Stimulated activated CD4-positive, alpha-beta T cell treated with anti-CD3 and anti-CD28 coated beads, Interleukin-2, amount 100 ng/mL, for 24 hours (primary cell): ENCODE measurements around the gene PRR19.
"Not testable (repeated sequence)": the region's sequence is repeated elsewhere in the genome, so short reads cannot be mapped to it uniquely, and the experiment has no call there.

Experiments used
- DNase-seq, 2 donors: peaks; one replicate each; pipeline ENCODE4 v3.0.0-alpha.2; 2020

The PRR19 gene

GRCh38 chr19:42328854-42329253, 26.9 kb downstream of the PRR19 start:
- DNase-seq, result no peak

- no peak for DNase-seq
Observed at GRCh38 chr19:42330241-42330711, 28.3 kb downstream of the PRR19 start.

- DNase-seq, result not testable (repeated sequence)
Observed at GRCh38 chr19:42331333-42331732, 29.4 kb downstream of the PRR19 start.

DNA sequence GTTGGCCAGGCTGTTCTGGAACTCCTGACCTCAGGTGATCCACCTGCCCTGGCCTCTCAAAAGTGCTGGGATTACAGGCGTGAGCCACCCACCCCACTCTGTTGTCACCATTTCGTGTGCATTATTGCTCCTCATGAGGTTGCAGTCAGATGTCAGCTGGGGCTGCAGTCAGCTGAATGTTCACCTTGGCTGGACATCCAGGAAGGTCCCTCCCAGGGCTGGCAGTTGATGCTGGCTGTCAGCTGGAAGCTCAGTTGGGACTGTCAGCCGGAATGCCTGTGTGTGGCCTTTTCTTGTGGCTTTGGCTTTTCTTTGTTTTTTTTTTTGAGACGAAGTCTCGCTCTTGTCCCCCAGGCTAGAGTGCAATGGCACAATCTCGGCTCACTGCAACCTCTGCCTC, 30.1 kb downstream of the PRR19 start:
- DNase-seq, result no peak

GRCh38 chr19:42333018-42333417, 31.1 kb downstream of the PRR19 start:
- DNase-seq, result no peak

GRCh38 chr19:42333975-42334696, 32.2 kb downstream of the PRR19 start:
- no peak for DNase-seq

- DNase-seq, result no peak
Observed at GRCh38 chr19:42334697-42335373, 32.9 kb downstream of the PRR19 start.

DNA sequence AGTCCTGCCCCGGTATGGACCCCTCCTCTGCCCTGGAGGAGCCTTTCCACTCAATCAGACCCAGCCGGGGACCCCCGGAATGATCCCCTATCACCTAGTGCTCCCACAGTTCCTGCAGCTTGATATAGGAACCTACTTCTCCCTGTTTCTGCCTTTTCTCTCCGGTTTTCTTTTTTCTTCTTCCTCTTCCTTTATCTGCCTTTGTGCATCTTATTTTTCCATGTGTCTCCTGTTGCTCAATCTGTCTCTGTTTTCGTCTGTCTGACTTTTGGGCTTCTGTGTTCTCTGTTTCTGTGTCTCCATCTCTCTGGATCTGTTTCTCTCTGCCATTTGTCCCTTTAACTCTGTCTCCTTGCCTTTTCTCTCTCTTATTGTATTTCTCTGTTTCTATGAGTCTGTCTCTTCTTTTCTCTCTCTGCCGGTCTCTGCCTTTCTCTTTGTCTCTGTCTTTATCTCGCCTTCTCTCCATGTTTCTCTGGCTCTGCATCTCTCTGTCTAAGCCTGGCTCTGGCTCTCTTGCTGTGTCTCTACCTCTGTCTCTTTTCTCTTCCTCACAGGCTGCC, 33.5 kb downstream of the PRR19 start:
- DNase-seq, result no peak

GRCh38 chr19:42335971-42336370, 34.0 kb downstream of the PRR19 start:
- no peak for DNase-seq

DNA sequence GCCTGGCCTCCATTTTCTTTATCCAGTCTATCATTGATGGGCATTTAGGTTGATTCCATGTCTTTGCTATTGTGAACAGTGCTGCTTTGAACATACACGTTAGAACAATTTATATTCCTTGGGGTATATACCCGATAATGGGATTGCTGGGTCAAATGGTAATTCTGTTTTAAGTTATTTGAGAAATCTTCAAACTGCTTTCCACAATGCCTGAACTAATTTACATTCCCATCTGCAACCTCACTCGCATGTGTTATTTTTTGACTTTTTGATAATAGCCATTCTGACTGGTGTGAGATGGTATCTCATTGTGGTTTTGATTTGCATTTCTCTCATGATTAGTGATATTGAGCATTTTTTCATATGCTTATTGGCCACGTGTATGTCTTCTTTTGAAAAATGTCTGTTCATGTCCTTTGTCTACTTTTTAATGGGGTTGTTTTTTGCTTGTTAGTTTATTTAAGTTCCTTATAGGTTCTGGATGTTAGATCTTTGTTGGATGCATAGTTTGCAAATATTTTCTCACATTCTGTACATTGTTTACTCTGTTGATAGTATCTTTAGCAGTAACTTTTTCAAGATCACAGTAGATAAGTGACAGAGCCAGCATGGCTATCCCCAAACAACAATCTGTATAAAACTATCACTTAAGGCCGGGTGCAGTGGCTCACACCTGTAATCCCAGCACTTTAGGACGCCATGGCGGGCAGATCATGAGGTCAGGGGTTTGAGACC, 37.4 kb downstream of the PRR19 start:
- DNase-seq, result not testable (repeated sequence)

GRCh38 chr19:42339922-42340321, 38.0 kb downstream of the PRR19 start:
- not testable (repeated sequence) for DNase-seq

DNA sequence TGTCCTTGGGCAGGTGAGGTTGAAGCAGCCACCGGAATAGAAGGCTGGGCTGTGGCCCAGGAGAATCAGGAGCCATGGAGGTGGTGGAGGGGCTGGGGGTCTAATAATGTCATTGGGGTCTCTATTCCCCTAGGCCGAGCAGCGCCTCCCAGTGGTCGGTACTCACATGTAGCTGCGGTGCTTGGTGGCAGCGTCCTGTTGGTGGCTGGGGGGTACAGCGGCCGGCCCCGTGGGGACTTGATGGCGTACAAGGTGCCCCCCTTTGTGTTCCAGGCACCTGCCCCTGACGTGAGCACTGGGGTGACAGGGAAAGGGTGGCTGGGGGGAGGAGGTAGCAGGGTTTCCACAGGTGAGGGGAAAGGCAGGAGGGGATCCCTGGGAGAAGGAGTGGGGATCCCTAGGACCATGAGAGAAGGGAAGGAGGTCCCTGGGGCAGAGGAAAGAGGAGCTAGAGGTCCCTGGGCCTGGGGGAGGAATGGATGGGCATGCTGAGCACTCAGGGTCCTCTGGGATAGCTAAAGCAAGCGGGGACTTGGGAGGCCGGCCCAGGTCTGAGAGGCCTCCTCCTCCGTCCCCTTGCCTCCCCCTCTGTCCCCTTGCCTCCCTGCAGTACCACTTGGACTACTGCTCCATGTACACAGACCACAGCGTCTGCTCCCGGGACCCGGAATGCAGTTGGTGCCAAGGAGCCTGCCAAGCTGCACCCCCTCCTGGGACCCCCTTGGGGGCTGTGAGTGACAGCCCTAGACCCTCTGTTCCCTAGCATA, 41.6 kb downstream of the PRR19 start:
- DNase-seq, result no peak

GRCh38 chr19:42344336-42344893, 42.5 kb downstream of the PRR19 start:
- no peak for DNase-seq

DNA sequence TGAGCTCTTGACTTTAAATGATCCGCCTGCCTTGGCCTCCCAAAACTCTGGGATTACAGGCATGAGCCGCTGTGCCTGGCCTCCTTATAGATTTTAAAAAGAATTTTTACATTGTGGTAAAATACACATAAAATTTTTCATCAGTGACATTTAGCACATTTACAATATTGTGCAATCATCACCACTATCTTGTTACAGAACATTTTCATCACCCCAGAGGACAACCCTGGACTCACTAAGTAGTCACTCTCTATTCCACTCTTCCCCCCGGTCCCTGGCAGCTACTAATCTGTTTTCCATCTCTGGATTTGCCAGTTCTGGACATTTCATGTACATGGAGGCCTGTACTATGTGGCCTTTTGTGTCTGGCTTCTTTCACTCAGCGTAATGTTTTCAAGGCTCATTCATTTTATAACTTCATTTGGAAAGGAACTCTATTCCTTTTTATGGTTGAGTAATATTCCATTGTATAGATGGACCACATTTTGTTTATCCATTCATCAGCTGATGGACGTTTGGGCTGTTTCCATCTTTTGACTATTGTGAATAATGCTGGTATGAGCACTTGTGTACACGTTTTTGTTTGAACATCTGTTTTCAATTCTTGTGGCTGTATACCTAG, 43.4 kb downstream of the PRR19 start:
- no peak for DNase-seq

DNA sequence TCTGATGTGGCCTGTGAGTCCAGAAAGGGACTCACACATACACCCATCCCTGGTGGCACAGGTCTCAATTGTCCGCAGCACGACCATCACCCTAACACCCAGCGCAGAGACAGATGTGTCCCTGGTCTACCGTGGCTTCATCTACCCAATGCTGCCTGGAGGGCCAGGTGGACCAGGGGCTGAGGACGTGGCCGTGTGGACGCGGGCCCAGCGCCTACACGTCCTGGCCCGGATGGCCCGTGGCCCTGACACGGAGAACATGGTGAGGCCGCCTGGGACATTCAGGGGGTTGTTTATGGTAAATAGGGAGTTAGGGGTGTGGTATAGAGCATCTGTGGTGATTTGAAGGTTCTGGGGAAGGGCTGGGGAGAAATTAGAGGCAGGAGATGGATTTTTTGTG, 46.3 kb downstream of the PRR19 start:
- no peak for DNase-seq

- DNase-seq, result no peak
Observed at GRCh38 chr19:42349378-42350107, 47.6 kb downstream of the PRR19 start.

DNA sequence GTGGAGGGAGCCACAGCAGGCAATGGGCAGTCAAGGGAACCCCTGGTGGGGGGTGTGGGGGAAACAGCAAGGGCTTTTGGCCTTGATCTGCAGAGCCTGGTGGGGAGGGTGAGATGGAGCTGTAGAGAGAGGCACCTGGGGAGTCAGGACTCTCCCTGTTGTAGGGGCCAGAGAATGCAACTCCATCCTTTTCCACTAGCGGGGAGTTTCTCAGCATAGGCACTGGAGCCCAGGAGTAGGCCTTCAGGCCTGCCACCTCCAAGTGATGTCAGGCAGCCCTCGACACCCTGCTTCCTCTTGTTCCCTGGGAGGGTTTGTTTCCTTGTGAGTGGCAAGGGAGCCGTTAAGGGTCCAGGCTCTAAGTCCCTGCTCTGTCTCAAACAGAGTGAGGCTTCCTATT, 48.5 kb downstream of the PRR19 start:
- no peak for DNase-seq

GRCh38 chr19:42351079-42351735, 49.3 kb downstream of the PRR19 start:
- DNase-seq, result no peak

GRCh38 chr19:42352301-42353259, 50.6 kb downstream of the PRR19 start:
- DNase-seq, result no peak
